Fibroblast of skin of abdomen (primary cell): ENCODE measurements around the gene SUPT3H.
"Not testable (repeated sequence)": the region's sequence is repeated elsewhere in the genome, so short reads cannot be mapped to it uniquely, and the experiment has no call there.

ENCODE experiments used
- DNase-seq: peaks from one replicate; pipeline ENCODE4 v3.0.0-alpha.2; 2013

SUPT3H gene

GRCh38 chr6:45112711-45113110, 265.0 kb downstream of the SUPT3H start:
- peak; percentile 34 for DNase-seq

GRCh38 chr6:45109551-45109950, 268.2 kb downstream of the SUPT3H start:
- DNase-seq = no peak

GRCh38 chr6:45105170-45105820, 272.4 kb downstream of the SUPT3H start:
- peak; percentile 23 for DNase-seq

- no peak for DNase-seq
Measured at GRCh38 chr6:45104429-45104828, 273.3 kb downstream of the SUPT3H start.

GRCh38 chr6:45098256-45098655, 279.5 kb downstream of the SUPT3H start:
- DNase-seq = no peak

GRCh38 chr6:45094831-45095230, 282.9 kb downstream of the SUPT3H start:
- no peak for DNase-seq

GRCh38 chr6:45092135-45092534, 285.6 kb downstream of the SUPT3H start:
- DNase-seq = no peak

- no peak for DNase-seq
Measured at GRCh38 chr6:45086360-45087084, 291.2 kb downstream of the SUPT3H start.

- DNase-seq = no peak
Measured at GRCh38 chr6:45084257-45084656, 293.5 kb downstream of the SUPT3H start.

GRCh38 chr6:45082091-45082490, 295.6 kb downstream of the SUPT3H start:
- no peak for DNase-seq

GRCh38 chr6:45081634-45082033, 296.1 kb downstream of the SUPT3H start:
- DNase-seq = no peak

GRCh38 chr6:45078432-45078831, 299.3 kb downstream of the SUPT3H start:
- DNase-seq = no peak

- DNase-seq = peak; percentile 96
Measured at GRCh38 chr6:45076217-45076930, 301.4 kb downstream of the SUPT3H start.

GRCh38 chr6:45075246-45075645, 302.5 kb downstream of the SUPT3H start:
- peak; percentile 97 for DNase-seq

GRCh38 chr6:45074439-45074838, 303.3 kb downstream of the SUPT3H start:
- no peak for DNase-seq

- no peak for DNase-seq
Measured at GRCh38 chr6:45073771-45074170, 304.0 kb downstream of the SUPT3H start.

GRCh38 chr6:45072673-45073072, 305.1 kb downstream of the SUPT3H start:
- DNase-seq = no peak

GRCh38 chr6:45072016-45072415, 305.7 kb downstream of the SUPT3H start:
- no peak for DNase-seq

GRCh38 chr6:45069091-45069490, 308.6 kb downstream of the SUPT3H start:
- DNase-seq = no peak

GRCh38 chr6:45067446-45067845, 310.3 kb downstream of the SUPT3H start:
- DNase-seq = not testable (repeated sequence)

GRCh38 chr6:45062659-45063058, 315.1 kb downstream of the SUPT3H start:
- DNase-seq = not testable (repeated sequence)

- DNase-seq = no peak
Measured at GRCh38 chr6:45057711-45058110, 320.0 kb downstream of the SUPT3H start.

- peak; percentile 27 for DNase-seq
Measured at GRCh38 chr6:45054610-45055009, 323.1 kb downstream of the SUPT3H start.

- no peak for DNase-seq
Measured at GRCh38 chr6:45052325-45052724, 325.4 kb downstream of the SUPT3H start.
